CD14-positive monocyte (primary cell): ENCODE data around the gene SH3TC2. TPM values are rescaled to one million over a fixed set of nuclear protein-coding genes. Genes with fewer than 3 reads are reported as not detected.
A peak's percentile ranks its signal among the peaks of the same experiment; 100 is the strongest.

Source experiments
- DNase-seq, 3 donors: peaks; one replicate each; pipeline ENCODE4 v3.0.0-alpha.2; 2011 to 2022
- H2AFZ ChIP-seq: 2 replicates; pipeline ENCODE4 v1.6.0; 2012; ENCODE audit warnings: mild to moderate bottlenecking, low read depth, low read length, inconsistent platforms; ENCODE audit not compliant: insufficient read depth, poor library complexity, severe bottlenecking
- H3K27ac ChIP-seq, 2 donors: 1 replicate in 1 of 2; 2 replicates in 1 of 2; pipeline ENCODE4 v1.5.1; 2012 to 2013; ENCODE audit warnings: low read length in 2 of 2, control low read depth in 1 of 2, inconsistent platforms in 1 of 2, low read depth in 1 of 2, mild to moderate bottlenecking in 1 of 2
- H3K27me3 ChIP-seq, 2 donors: one replicate each; pipeline versions ENCODE4 v1.6.0 to v1.6.1; 2011 to 2013; ENCODE audit warnings: low read length in 2 of 2; ENCODE audit not compliant: control insufficient read depth in 2 of 2, insufficient read depth in 2 of 2
- H3K36me3 ChIP-seq, 2 donors: replicated peaks in 1 of 2; 1 replicate in 1 of 2; 2 replicates in 1 of 2; pipeline versions ENCODE4 v1.5.1 to v1.6.1; 2012 to 2013; ENCODE audit warnings: low read length in 2 of 2, control low read depth in 1 of 2, inconsistent platforms in 1 of 2, mild to moderate bottlenecking in 1 of 2; ENCODE audit not compliant: insufficient read depth in 2 of 2, control insufficient read depth in 1 of 2
- H3K4me1 ChIP-seq, 2 donors: 1 replicate in 1 of 2; 2 replicates in 1 of 2; pipeline versions ENCODE4 v1.5.1 to v1.6.1; 2012 to 2013; ENCODE audit warnings: low read length in 2 of 2, control low read depth in 1 of 2, inconsistent platforms in 1 of 2, mild to moderate bottlenecking in 1 of 2, moderate library complexity in 1 of 2; ENCODE audit not compliant: insufficient read depth in 2 of 2, control insufficient read depth in 1 of 2
- H3K4me2 ChIP-seq: replicated peaks from 2 replicates; pipeline ENCODE3; 2012; ENCODE audit warnings: low read length, moderate library complexity, mild to moderate bottlenecking; ENCODE audit not compliant: poor library complexity, severe bottlenecking; ENCODE audit errors: extremely low read depth
- H3K4me3 ChIP-seq, 3 experiments: fragments of 200-600 bp in 1 of 3; sonication (generic) in 1 of 3; replicated peaks in 1 of 3; 1 replicate in 2 of 3; 2 replicates in 1 of 3; pipeline ENCODE4 v1.5.1; 2011 to 2013; ENCODE audit warnings: low read length in 3 of 3, mild to moderate bottlenecking in 3 of 3, control low read depth in 2 of 3, low read depth in 2 of 3, inconsistent platforms in 1 of 3, moderate library complexity in 1 of 3
- H3K79me2 ChIP-seq: 2 replicates; pipeline ENCODE4 v1.6.0; 2012; ENCODE audit warnings: mild to moderate bottlenecking, control low read depth, inconsistent platforms, low read length, moderate library complexity; ENCODE audit not compliant: insufficient read depth
- H3K9ac ChIP-seq: 2 replicates; pipeline ENCODE4 v1.6.0; 2017; ENCODE audit warnings: low read length, mild to moderate bottlenecking; ENCODE audit not compliant: insufficient read depth, poor library complexity, severe bottlenecking
- H3K9me3 ChIP-seq, 2 donors: replicated peaks in 1 of 2; 1 replicate in 1 of 2; 2 replicates in 1 of 2; pipeline versions ENCODE4 v1.5.1 to v1.6.1; 2012 to 2013; ENCODE audit warnings: low read length in 2 of 2, control low read depth in 1 of 2; ENCODE audit not compliant: control insufficient read depth in 1 of 2, insufficient read depth in 1 of 2
- H4K20me1 ChIP-seq: 2 replicates; pipeline ENCODE4 v1.6.0; 2012; ENCODE audit warnings: mild to moderate bottlenecking, low read length, control low read depth, moderate library complexity; ENCODE audit not compliant: insufficient read depth
- H3K27ac Mint-ChIP-seq, 7 donors: one replicate each; pipeline ENCODE4 v1.8.0; 2020; ENCODE audit warnings: mild to moderate bottlenecking in 7 of 7, mixed read lengths in 7 of 7, moderate library complexity in 6 of 7, inconsistent platforms in 2 of 7
- H3K27me3 Mint-ChIP-seq, 3 donors: one replicate each; pipeline ENCODE4 v1.8.0; 2021 to 2022; ENCODE audit warnings: low read depth in 3 of 3, mild to moderate bottlenecking in 3 of 3, mixed read lengths in 3 of 3, moderate library complexity in 3 of 3, inconsistent platforms in 1 of 3
- H3K36me3 Mint-ChIP-seq, 2 donors: one replicate each; pipeline ENCODE4 v1.8.0; 2020; ENCODE audit warnings: mixed read lengths in 2 of 2, inconsistent platforms in 1 of 2, mild to moderate bottlenecking in 1 of 2
- H3K4me1 Mint-ChIP-seq: one replicate; pipeline ENCODE4 v1.8.0; 2020; ENCODE audit warnings: mild to moderate bottlenecking, mixed read lengths
- H3K4me3 Mint-ChIP-seq, 2 donors: one replicate each; pipeline ENCODE4 v1.8.0; 2020; ENCODE audit warnings: mild to moderate bottlenecking in 2 of 2, mixed read lengths in 2 of 2, moderate library complexity in 1 of 2
- H3K9me3 Mint-ChIP-seq, 7 donors: one replicate each; pipeline ENCODE4 v1.8.0; 2020 to 2022; ENCODE audit warnings: mixed read lengths in 7 of 7, mild to moderate bottlenecking in 6 of 7, moderate library complexity in 6 of 7, inconsistent platforms in 2 of 7
- CTCF ChIP-seq: fragments of 200-600 bp; IDR thresholded peaks from one replicate; pipeline ENCODE4 v1.8.0; 2022; ENCODE audit warnings: antibody characterized with exemption, mild to moderate bottlenecking
- WGBS: methylation state at CpG from one replicate; pipeline ENCODE4 v1.1.5; 2013; ENCODE audit warnings: missing lambda C conversion rate; ENCODE audit not compliant: insufficient coverage; 5-methylcytosine and 5-hydroxymethylcytosine counted together
- intact Hi-C, 2 donors: fragments of 100-400 bp; cut with micrococcal nuclease; formaldehyde crosslinking; loops; one replicate each; pipeline versions ENCODE4 v1.15.0 to v1.15.1; 2023
- polyA plus RNA-seq, 3 donors: library from polyadenylated mRNA; depleted of rRNA in 1 of 3; unstranded in 2 of 3; stranded (reverse) in 1 of 3; fragments of 300-500 nt in 2 of 3; fragments of >200 nt in 1 of 3; fragmentation: Illumina TruSeq in 2 of 3; gene quantifications; 1 replicate in 2 of 3; 2 replicates in 1 of 3; pipeline ENCODE4 v1.2.3, GENCODE V29; 2012 to 2021

Gene SH3TC2
- polyA plus RNA-seq, 3 donors = 0.01 to 0.30 (median 0.14) TPM

GRCh38 chr5:149036970-149037369, 25.9 kb downstream of the SH3TC2 start:
- H3K36me3 Mint-ChIP-seq = no peaks in the 10 kb centered on the region
- Histone ChIP-seq H3K36me3 (no peaks in the 10 kb centered on the region), H3K79me2 (no peaks in the 10 kb centered on the region), H2AFZ (no peak overlapping the region), H3K9ac (no peak overlapping the region), H3K4me3 (no peak overlapping the region), H3K27me3 (no peaks in the 10 kb centered on the region), H3K4me1 (peaks cover 51 to 65% of the 10 kb centered on the region in 2 donors), H3K9me3 (no peaks in the 10 kb centered on the region), H4K20me1 (no peaks in the 10 kb centered on the region), H3K27ac (no peak overlapping the region), H3K4me2 (no peak overlapping the region)
- peaks cover 0 to 2% (median 0%) of the 10 kb centered on the region in 3 donors for H3K27me3 Mint-ChIP-seq
- no peak for TF ChIP-seq CTCF
- H3K9me3 Mint-ChIP-seq = no peaks in the 10 kb centered on the region
- 0% methylated on average over 1 of the region's 2 CpGs for WGBS
- DNase-seq = peak in 2 of 3 donors; percentile 39 to 41
- H3K4me1 Mint-ChIP-seq = peaks cover 61% of the 10 kb centered on the region
- H3K27ac Mint-ChIP-seq = peak overlapping the region in 4 of 7 donors; percentile 3 to 86 (median 44)
- no peak overlapping the region for H3K4me3 Mint-ChIP-seq
- intact Hi-C loops = loop anchor here (10.0 kb wide), 3 partner anchors 302 to 852 kb away; no protein-coding TSS in a partner anchor

GRCh38 chr5:149036168-149036567, 26.7 kb downstream of the SH3TC2 start:
- Histone ChIP-seq H3K36me3 (no peaks in the 10 kb centered on the region), H3K9me3 (no peaks in the 10 kb centered on the region), H3K27ac (no peak overlapping the region), H3K4me1 (peaks cover 47 to 58% of the 10 kb centered on the region in 2 donors), H3K27me3 (no peaks in the 10 kb centered on the region), H4K20me1 (no peaks in the 10 kb centered on the region), H2AFZ (no peak overlapping the region), H3K79me2 (no peaks in the 10 kb centered on the region), H3K4me2 (no peak overlapping the region), H3K9ac (no peak overlapping the region), H3K4me3 (no peak overlapping the region)
- Mint-ChIP-seq H3K4me1 (peaks cover 57% of the 10 kb centered on the region), H3K9me3 (no peaks in the 10 kb centered on the region), H3K4me3 (no peak overlapping the region), H3K27me3 (peaks cover 0 to 2% (median under 1%) of the 10 kb centered on the region in 3 donors), H3K27ac (peak overlapping the region in 2 of 7 donors; percentile 5 to 41), H3K36me3 (no peaks in the 10 kb centered on the region)
- WGBS = 52% methylated on average over 2 of the region's 3 CpGs
- peak in 1 of 3 donors; percentile 12 for DNase-seq
- intact Hi-C loops = loop anchor here (10.0 kb wide), 3 partner anchors 301 to 851 kb away; no protein-coding TSS in a partner anchor
- no peak for TF ChIP-seq CTCF
